Neuronal stem cell (in vitro differentiated cells): ENCODE data around the gene AIFM3.
"Not testable (repeated sequence)": the region's sequence is repeated elsewhere in the genome, so short reads cannot be mapped to it uniquely, and the experiment has no call there.

Experiments used
- DNase-seq: peaks from one replicate; pipeline ENCODE4 v3.0.0-alpha.2; 2013; ENCODE audit warnings: low spot score
- H2AFZ ChIP-seq: one replicate; pipeline ENCODE4 v1.6.1; 2013; ENCODE audit warnings: mild to moderate bottlenecking, low read length, inconsistent platforms
- H2AK5ac ChIP-seq: 2 replicates; pipeline ENCODE4 v1.6.1; 2013; ENCODE audit warnings: low read depth, mild to moderate bottlenecking, inconsistent platforms, low read length, moderate library complexity, mixed read lengths
- H2BK120ac ChIP-seq: 2 replicates; pipeline ENCODE4 v1.6.1; 2013; ENCODE audit warnings: low read depth, mild to moderate bottlenecking, inconsistent platforms, low read length, moderate library complexity, mixed read lengths
- H2BK12ac ChIP-seq: one replicate; pipeline ENCODE4 v1.6.1; 2013; ENCODE audit warnings: low read length, inconsistent platforms
- H2BK15ac ChIP-seq: 2 replicates; pipeline ENCODE4 v1.6.1; 2013; ENCODE audit warnings: mild to moderate bottlenecking, low read length, inconsistent platforms, mixed read lengths
- H2BK5ac ChIP-seq: one replicate; pipeline ENCODE4 v1.6.1; 2013; ENCODE audit warnings: inconsistent platforms, mild to moderate bottlenecking, low read length, moderate library complexity
- H3K14ac ChIP-seq: one replicate; pipeline ENCODE4 v1.6.1; 2013; ENCODE audit warnings: low read length, inconsistent platforms
- H3K18ac ChIP-seq: 2 replicates; pipeline ENCODE4 v1.6.1; 2013; ENCODE audit warnings: low read length, inconsistent platforms
- H3K23ac ChIP-seq: 2 replicates; pipeline ENCODE4 v1.6.1; 2013; ENCODE audit warnings: low read depth, mild to moderate bottlenecking, mixed read lengths, low read length, inconsistent platforms; ENCODE audit not compliant: poor library complexity
- H3K27ac ChIP-seq: replicated peaks from 3 replicates; pipeline ENCODE4 v1.5.1; 2013; ENCODE audit warnings: low read length, inconsistent platforms
- H3K27me3 ChIP-seq, 3 experiments: 2 replicates each; pipeline ENCODE4 v1.6.1; 2013; ENCODE audit warnings: low read length in 3 of 3, mild to moderate bottlenecking in 2 of 3, inconsistent platforms in 1 of 3, low read depth in 1 of 3, mixed read lengths in 1 of 3, moderate library complexity in 1 of 3; ENCODE audit not compliant: control insufficient read depth in 3 of 3, insufficient read depth in 3 of 3
- H3K36me3 ChIP-seq, 2 donors: replicated peaks in 1 of 2; 2 replicates each; pipeline ENCODE4 v1.6.1; 2013; ENCODE audit warnings: low read length in 2 of 2; ENCODE audit not compliant: control insufficient read depth in 2 of 2, insufficient read depth in 2 of 2
- H3K4ac ChIP-seq: 2 replicates; pipeline ENCODE4 v1.6.1; 2013; ENCODE audit warnings: inconsistent platforms, mild to moderate bottlenecking, low read length, moderate library complexity
- H3K4me1 ChIP-seq, 2 donors: 1 replicate in 1 of 2; 2 replicates in 1 of 2; pipeline ENCODE4 v1.6.1; 2013; ENCODE audit warnings: low read length in 2 of 2, low read depth in 1 of 2; ENCODE audit not compliant: control insufficient read depth in 2 of 2, insufficient read depth in 1 of 2
- H3K4me2 ChIP-seq: one replicate; pipeline ENCODE4 v1.6.1; 2013; ENCODE audit warnings: mild to moderate bottlenecking, low read length, inconsistent platforms; ENCODE audit not compliant: insufficient read depth, poor library complexity, severe bottlenecking
- H3K4me3 ChIP-seq, 2 donors: 2 replicates each; pipeline ENCODE4 v1.5.1; 2013; ENCODE audit warnings: low read length in 2 of 2, mild to moderate bottlenecking in 2 of 2, inconsistent platforms in 1 of 2, moderate library complexity in 1 of 2
- H3K79me1 ChIP-seq: one replicate; pipeline ENCODE4 v1.6.1; 2013; ENCODE audit warnings: low read depth, mild to moderate bottlenecking, inconsistent platforms, low read length, moderate library complexity
- H3K9ac ChIP-seq: one replicate; pipeline ENCODE4 v1.6.1; 2013; ENCODE audit warnings: mild to moderate bottlenecking, low read depth, low read length, inconsistent platforms; ENCODE audit not compliant: poor library complexity
- H3K9me3 ChIP-seq, 2 donors: replicated peaks in 1 of 2; 2 replicates each; pipeline versions ENCODE3 to v1.6.1; 2013; ENCODE audit warnings: low read length in 2 of 2, mild to moderate bottlenecking in 2 of 2, inconsistent platforms in 1 of 2, low read depth in 1 of 2, mixed read lengths in 1 of 2, moderate library complexity in 1 of 2; ENCODE audit not compliant: control insufficient read depth in 2 of 2, insufficient read depth in 1 of 2
- H4K8ac ChIP-seq: one replicate; pipeline ENCODE4 v1.6.1; 2013; ENCODE audit warnings: low read depth, mild to moderate bottlenecking, inconsistent platforms, low read length, moderate library complexity
- H4K91ac ChIP-seq: one replicate; pipeline ENCODE4 v1.6.1; 2013; ENCODE audit warnings: low read length, low read depth, mild to moderate bottlenecking, inconsistent platforms; ENCODE audit not compliant: poor library complexity
- WGBS, 2 donors: extraction: QIAGEN DNeasy Blood & Tissue Kit; methylation state at CpG; one replicate each; pipeline ENCODE4 v1.1.7; 2013; ENCODE audit warnings: missing lambda C conversion rate in 2 of 2, mixed read lengths in 1 of 2; ENCODE audit not compliant: insufficient read length in 2 of 2, insufficient replicate concordance in 1 of 2; ENCODE audit errors: extremely low coverage in 2 of 2; 5-methylcytosine and 5-hydroxymethylcytosine counted together

AIFM3 gene

DNA sequence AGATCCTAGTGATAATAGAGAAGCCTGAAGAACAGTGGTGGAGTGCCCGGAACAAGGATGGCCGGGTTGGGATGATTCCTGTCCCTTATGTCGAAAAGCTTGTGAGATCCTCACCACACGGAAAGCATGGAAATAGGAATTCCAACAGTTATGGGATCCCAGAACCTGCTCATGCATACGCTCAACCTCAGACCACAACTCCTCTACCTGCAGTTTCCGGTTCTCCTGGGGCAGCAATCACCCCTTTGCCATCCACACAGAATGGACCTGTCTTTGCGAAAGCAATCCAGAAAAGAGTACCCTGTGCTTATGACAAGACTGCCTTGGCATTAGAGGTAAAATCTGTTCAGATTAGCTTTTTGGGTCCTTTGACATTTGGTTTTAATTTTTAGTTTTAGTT lies 33.1 kb upstream of the AIFM3 start:
- H2BK5ac ChIP-seq, result no peak overlapping the region
- H4K8ac ChIP-seq, result no peak overlapping the region
- H3K79me1 ChIP-seq, result peaks cover 8% of the 10 kb centered on the region
- no peak overlapping the region for H2BK12ac ChIP-seq
- no CpG with 5 or more reads among the region's 7 CpGs for WGBS, 2 donors
- H3K14ac ChIP-seq, result no peak overlapping the region
- peaks cover 26 to 80% of the 10 kb centered on the region in 2 donors for H3K36me3 ChIP-seq
- H3K23ac ChIP-seq, result no peak overlapping the region
- no peak overlapping the region for H3K9ac ChIP-seq
- no peak overlapping the region for H2BK120ac ChIP-seq
- H3K4ac ChIP-seq, result no peak overlapping the region
- H3K27me3 ChIP-seq, result no peaks in the 10 kb centered on the region
- no peak overlapping the region for H2AK5ac ChIP-seq
- no peak overlapping the region for H4K91ac ChIP-seq
- no peak overlapping the region for H3K18ac ChIP-seq
- no peak overlapping the region for H3K4me3 ChIP-seq
- no peak overlapping the region for H3K4me2 ChIP-seq
- H3K4me1 ChIP-seq, result peaks cover 0 to 2% of the 10 kb centered on the region in 2 donors
- no peak overlapping the region for H2AFZ ChIP-seq
- no peaks in the 10 kb centered on the region for H3K9me3 ChIP-seq
- H3K27ac ChIP-seq, result no peak overlapping the region
- no peak for DNase-seq
- no peak overlapping the region for H2BK15ac ChIP-seq

DNA sequence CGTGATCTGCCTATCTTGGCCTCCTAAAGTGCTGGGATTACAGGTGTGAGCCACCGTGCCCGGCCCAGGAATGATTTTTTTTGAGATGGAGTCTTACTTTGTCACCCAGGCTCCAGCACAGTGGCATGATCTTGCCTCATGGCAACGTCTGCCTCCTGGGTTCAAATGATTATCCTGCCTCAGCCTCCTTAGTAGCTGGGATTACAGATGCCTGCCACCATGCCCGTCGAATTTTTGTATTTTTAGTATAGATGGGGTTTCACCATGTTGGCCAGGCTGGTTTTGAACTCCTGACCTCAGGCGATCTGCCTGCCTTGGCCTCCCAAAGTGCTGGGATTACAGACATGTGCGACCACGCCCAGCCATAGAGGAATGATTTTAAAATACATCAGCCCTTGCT lies 32.0 kb upstream of the AIFM3 start:
- not testable (repeated sequence) for H2BK5ac ChIP-seq, H3K4me2 ChIP-seq, H4K8ac ChIP-seq, H3K14ac ChIP-seq, H3K4ac ChIP-seq, H3K9me3 ChIP-seq, H2BK15ac ChIP-seq, H2BK12ac ChIP-seq, H3K79me1 ChIP-seq, H3K23ac ChIP-seq, H3K27ac ChIP-seq, H4K91ac ChIP-seq, H2AFZ ChIP-seq, H3K18ac ChIP-seq, H3K4me1 ChIP-seq, H2BK120ac ChIP-seq, H3K27me3 ChIP-seq, H3K4me3 ChIP-seq, H2AK5ac ChIP-seq, H3K9ac ChIP-seq, DNase-seq
- H3K36me3 ChIP-seq, result peaks cover 26 to 83% of the 10 kb centered on the region in 2 donors
- no CpG with 5 or more reads among the region's 9 CpGs for WGBS, 2 donors

DNA sequence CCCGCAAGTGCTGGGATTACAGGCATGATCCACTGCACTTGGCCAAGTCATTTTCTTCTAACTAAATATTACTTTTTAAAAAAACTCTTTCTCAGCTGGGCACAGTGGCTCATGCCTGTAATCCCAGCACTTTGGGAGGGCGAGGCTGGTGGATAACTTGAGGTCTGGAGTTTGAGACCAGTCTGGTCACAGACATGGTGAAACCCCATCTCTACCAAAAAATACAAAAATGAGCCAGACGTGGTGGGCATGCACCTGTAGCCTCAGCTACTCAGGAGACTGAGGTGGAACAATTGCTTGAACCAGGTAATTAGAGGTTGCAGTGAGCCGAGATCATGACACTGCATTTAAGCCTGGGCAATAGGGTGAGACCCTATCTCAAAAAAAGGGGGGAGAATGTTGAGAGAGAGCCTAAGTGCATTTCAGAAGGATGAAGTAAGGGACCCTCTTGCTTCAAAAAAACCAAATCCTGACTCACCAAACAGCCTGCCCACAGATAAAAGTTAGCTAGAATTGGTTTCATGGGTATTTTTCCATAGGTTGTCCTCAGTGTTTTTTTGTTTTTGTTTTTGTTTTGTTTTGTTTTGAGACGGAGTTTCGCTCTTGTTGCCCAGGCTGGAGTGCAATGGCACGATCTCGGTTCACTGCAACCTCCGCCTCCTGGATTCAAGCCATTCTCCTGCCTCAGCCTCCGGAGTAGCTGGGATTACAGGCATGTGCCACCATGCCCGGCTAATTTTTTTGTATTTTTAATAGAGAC lies 31.1 kb upstream of the AIFM3 start:
- not testable (repeated sequence) for H2BK5ac ChIP-seq, H3K18ac ChIP-seq, H3K79me1 ChIP-seq, H2BK120ac ChIP-seq, H3K9me3 ChIP-seq, H2AK5ac ChIP-seq, H4K91ac ChIP-seq, H2AFZ ChIP-seq, H3K27me3 ChIP-seq, DNase-seq, H2BK12ac ChIP-seq, H3K4me3 ChIP-seq, H3K4me1 ChIP-seq, H3K14ac ChIP-seq, H3K27ac ChIP-seq, H3K4me2 ChIP-seq, H3K4ac ChIP-seq, H3K23ac ChIP-seq, H2BK15ac ChIP-seq, H4K8ac ChIP-seq, H3K9ac ChIP-seq
- no CpG with 5 or more reads among the region's 11 CpGs for WGBS, 2 donors
- peaks cover 27 to 86% of the 10 kb centered on the region in 2 donors for H3K36me3 ChIP-seq

DNA sequence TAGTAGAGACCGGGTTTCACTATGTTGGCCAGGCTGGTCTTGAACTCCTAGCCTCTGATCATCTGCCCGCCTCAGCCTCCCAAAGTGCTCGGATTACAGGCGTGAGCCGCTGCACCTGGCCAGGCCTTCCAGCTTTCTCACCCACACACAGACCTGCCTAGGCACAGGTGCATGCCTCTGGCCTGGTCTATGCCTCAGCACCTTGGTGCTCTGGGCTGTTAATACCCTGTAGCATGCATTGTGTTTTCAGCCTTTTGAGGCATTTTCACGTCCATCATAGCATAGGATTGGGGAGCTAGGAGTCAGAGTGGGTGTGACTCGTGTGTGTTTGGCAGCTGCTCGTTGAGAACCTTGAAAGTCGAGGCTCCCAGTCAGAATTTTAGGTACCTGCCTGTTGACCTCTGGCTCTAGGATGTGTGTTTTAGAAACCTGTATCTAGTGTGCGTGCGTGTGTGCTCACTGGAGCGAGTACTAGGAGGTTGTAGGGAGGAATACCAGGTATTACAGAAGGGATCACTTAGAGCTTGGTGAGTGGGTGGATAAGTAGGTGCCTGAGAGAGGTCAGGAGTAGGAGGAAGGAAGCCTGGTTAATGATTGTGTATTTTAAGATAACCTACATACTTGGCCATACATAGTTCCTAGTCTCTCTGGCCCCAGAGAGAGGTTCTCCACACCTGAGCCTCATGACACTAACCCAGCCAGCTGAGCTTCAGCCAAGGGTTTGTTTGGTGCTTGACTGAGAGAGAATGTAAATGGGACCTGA lies 29.8 kb upstream of the AIFM3 start:
- Histone ChIP-seq H3K9me3 (no peaks in the 10 kb centered on the region), H3K4me2 (no peak overlapping the region), H2AFZ (no peak overlapping the region), H2BK5ac (no peak overlapping the region), H2BK12ac (no peak overlapping the region), H3K79me1 (peaks cover 8% of the 10 kb centered on the region), H4K8ac (no peak overlapping the region), H3K4me3 (no peak overlapping the region), H3K18ac (no peak overlapping the region), H3K23ac (peak overlapping the region; percentile 16), H3K4ac (no peak overlapping the region), H3K4me1 (peaks cover 0 to 2% of the 10 kb centered on the region in 2 donors), H3K14ac (peak overlapping the region; percentile 63), H3K9ac (peak overlapping the region; percentile 63), H3K36me3 (peaks cover 27 to 85% of the 10 kb centered on the region in 2 donors), H3K27ac (no peak overlapping the region), H2BK120ac (no peak overlapping the region), H2AK5ac (no peak overlapping the region), H3K27me3 (no peaks in the 10 kb centered on the region), H4K91ac (no peak overlapping the region), H2BK15ac (no peak overlapping the region)
- no CpG with 5 or more reads among the region's 12 CpGs for WGBS, 2 donors
- DNase-seq, result no peak
